HepG2 (cell line): Measurements from ENCODE around the gene C4B. TPM values are rescaled to one million over a fixed set of nuclear protein-coding genes. Genes with fewer than 3 reads are reported as not detected.
A peak's percentile ranks its signal among the peaks of the same experiment; 100 is the strongest.

ENCODE experiments used
- AKAP8 ChIP-seq: sonication (generic); formaldehyde crosslinking; IDR thresholded peaks from 2 replicates; pipeline ENCODE4 v1.5.1; 2020; ENCODE audit warnings: mild to moderate bottlenecking, missing genetic modification reagents
- BCL6 ChIP-seq: IDR thresholded peaks from 2 replicates; pipeline ENCODE4 v1.6.1; 2016; ENCODE audit warnings: missing genetic modification reagents, missing compliant biosample characterization
- ELF1 ChIP-seq: sonication (generic); formaldehyde crosslinking; IDR thresholded peaks from 2 replicates; pipeline ENCODE4 v1.4.0; 2020; ENCODE audit warnings: missing genetic modification reagents
- ISX ChIP-seq: sonication (generic); formaldehyde crosslinking; conservative IDR thresholded peaks from 2 replicates; pipeline ENCODE4 v1.5.0; 2020; ENCODE audit warnings: missing genetic modification reagents
- KDM6A ChIP-seq: IDR thresholded peaks from 2 replicates; pipeline ENCODE4 v1.6.1; 2016; ENCODE audit warnings: low read depth
- KLF15 ChIP-seq: sonication (generic); formaldehyde crosslinking; IDR thresholded peaks from 2 replicates; pipeline ENCODE4 v1.8.1; 2023; ENCODE audit warnings: borderline replicate concordance, mild to moderate bottlenecking, inconsistent platforms, missing genetic modification reagents, mixed read lengths
- MEIS1 ChIP-seq: sonication (generic); formaldehyde crosslinking; IDR thresholded peaks from 2 replicates; pipeline ENCODE4 v1.9.0; 2021; ENCODE audit warnings: mild to moderate bottlenecking, missing genetic modification reagents, moderate library complexity, borderline replicate concordance
- NFE2L2 ChIP-seq: fragments of 150-350 bp; IDR thresholded peaks from 2 replicates; pipeline ENCODE4 v1.6.1; 2014; ENCODE audit warnings: low read length
- PTBP1 ChIP-seq: fragments of 200-400 bp; formaldehyde crosslinking; IDR thresholded peaks from 2 replicates; pipeline ENCODE4 v1.6.1; 2018; ENCODE audit warnings: low read length, low read depth; ENCODE audit not compliant: poor library complexity, severe bottlenecking
- RAD21 ChIP-seq: fragments of 450-650 bp; formaldehyde crosslinking; IDR thresholded peaks from 2 replicates; pipeline ENCODE4 v1.5.0; 2020; ENCODE audit warnings: mild to moderate bottlenecking
- RAD51 ChIP-seq: fragments of 450-650 bp; IDR thresholded peaks from 2 replicates; pipeline ENCODE4 v1.6.1; 2016; ENCODE audit warnings: borderline replicate concordance
- XBP1 ChIP-seq: sonication (generic); formaldehyde crosslinking; IDR thresholded peaks from 2 replicates; pipeline ENCODE4 v1.5.0; 2020; ENCODE audit warnings: missing genetic modification reagents
- ZFP1 ChIP-seq: IDR thresholded peaks from 2 replicates; pipeline ENCODE4 v1.6.1; 2016
- ZFYVE20 ChIP-seq: sonication (generic); formaldehyde crosslinking; IDR thresholded peaks from 2 replicates; pipeline ENCODE4 v1.8.0; 2023; ENCODE audit warnings: low read depth, mild to moderate bottlenecking, moderate library complexity, missing genetic modification reagents, borderline replicate concordance
- ZKSCAN8 ChIP-seq: IDR thresholded peaks from 2 replicates; pipeline ENCODE4 v1.6.1; 2016; ENCODE audit warnings: borderline replicate concordance, missing genetic modification reagents, missing compliant biosample characterization
- ZNF33B ChIP-seq: sonication (generic); formaldehyde crosslinking; IDR thresholded peaks from 2 replicates; pipeline ENCODE4 v1.5.1; 2020; ENCODE audit warnings: mild to moderate bottlenecking, missing genetic modification reagents
- ZNF460 ChIP-seq: sonication (generic); formaldehyde crosslinking; IDR thresholded peaks from 2 replicates; pipeline ENCODE4 v1.5.1; 2020; ENCODE audit warnings: missing genetic modification reagents, mild to moderate bottlenecking, borderline replicate concordance
- ZNF501 ChIP-seq: sonication (generic); formaldehyde crosslinking; IDR thresholded peaks from 2 replicates; pipeline ENCODE4 v1.5.1; 2020; ENCODE audit warnings: mild to moderate bottlenecking, moderate library complexity, missing genetic modification reagents
- ZNF646 ChIP-seq: sonication (generic); formaldehyde crosslinking; IDR thresholded peaks from 2 replicates; pipeline ENCODE4 v1.9.0; 2021; ENCODE audit warnings: mild to moderate bottlenecking, missing genetic modification reagents
- ZNF652 ChIP-seq: IDR thresholded peaks from 2 replicates; pipeline ENCODE4 v1.6.1; 2016; ENCODE audit warnings: low read depth, borderline replicate concordance
- ZNF770 ChIP-seq: sonication (generic); formaldehyde crosslinking; IDR thresholded peaks from 2 replicates; pipeline ENCODE4 v1.5.0; 2020; ENCODE audit warnings: mild to moderate bottlenecking, missing genetic modification reagents
- ZNF788 ChIP-seq: sonication (generic); formaldehyde crosslinking; IDR thresholded peaks from 2 replicates; pipeline ENCODE4 v1.5.0; 2020; ENCODE audit warnings: mild to moderate bottlenecking, missing genetic modification reagents, borderline replicate concordance
- polyA plus RNA-seq, 8 experiments: library from polyadenylated mRNA; depleted of rRNA in 3 of 8; stranded (reverse) in 7 of 8; unstranded in 1 of 8; fragments of >200 nt; fragmentation: Illumina TruSeq in 4 of 8; extraction: Trizol in 4 of 8; gene quantifications; 2 replicates each; pipeline versions ENCODE4 v1.2.1 to v1.2.3, GENCODE V29; 2011 to 2016; ENCODE audit warnings: low read depth in 4 of 8, missing spikeins in 1 of 8, mixed read lengths in 1 of 8; ENCODE audit not compliant: insufficient read depth in 1 of 8
- total RNA-seq, 5 experiments: library from RNA; depleted of rRNA; stranded (reverse); fragments of >200 nt; fragmentation: Illumina TruSeq; extraction: Trizol; gene quantifications; 2 replicates each; pipeline ENCODE4 v1.2.3, GENCODE V29; 2016; ENCODE audit warnings: low read depth in 1 of 5
- TF ChIP-seq, protein P1 (sequence below): IDR thresholded peaks from 2 replicates; pipeline ENCODE4 v1.6.1; 2012; ENCODE audit warnings: inconsistent platforms

Gene C4B
- total and polyA plus RNA-seq, 2 of the 13 experiments (the other 11 are each of a cell fraction or from before 2014, with no cell fraction given), result 167 to 538 TPM

- no peak for TF ChIP-seq ZNF652 (CRISPR knock-in tag)
- TF ChIP-seq KLF15 (CRISPR knock-in tag), result peak; percentile 62; the same call in 1 of the 2 replicates
- TF ChIP-seq ISX (CRISPR knock-in tag), result 0 out of 2 replicates have a peak, but pooled peaks have one; percentile 32
- TF ChIP-seq ZNF460 (CRISPR knock-in tag), result no peak
- TF ChIP-seq ZKSCAN8, result peak; percentile 72; the same call in 1 of the 2 replicates
- TF ChIP-seq ZFP1 (CRISPR knock-in tag), result peak; percentile 64; the same call in 1 of the 2 replicates
- no peak for TF ChIP-seq KDM6A (CRISPR knock-in tag)
- 0 out of 2 replicates have a peak, but pooled peaks have one; percentile 52 for TF ChIP-seq XBP1 (CRISPR knock-in tag)
- TF ChIP-seq NFE2L2, result no peak
- TF ChIP-seq ELF1 (CRISPR knock-in tag), result peak; percentile 98
- TF ChIP-seq BCL6, result peak; percentile 46; the same call in 1 of the 2 replicates
- TF ChIP-seq ZNF788, result peak; percentile 95
- TF ChIP-seq ZNF501, result peak; percentile 98
- TF ChIP-seq RAD21 (CRISPR knock-in tag), result peak; percentile 58
- peak; percentile 77; the same call in 1 of the 2 replicates for TF ChIP-seq ZFYVE20 (CRISPR knock-in tag)
- no peak for TF ChIP-seq RAD51
- no peak; the same call in none of the 2 replicates for TF ChIP-seq MEIS1 (CRISPR knock-in tag)
- no peak for TF ChIP-seq ZNF646 (CRISPR knock-in tag)
- TF ChIP-seq ZNF770 (CRISPR knock-in tag), result no peak
- TF ChIP-seq, protein P1, sequence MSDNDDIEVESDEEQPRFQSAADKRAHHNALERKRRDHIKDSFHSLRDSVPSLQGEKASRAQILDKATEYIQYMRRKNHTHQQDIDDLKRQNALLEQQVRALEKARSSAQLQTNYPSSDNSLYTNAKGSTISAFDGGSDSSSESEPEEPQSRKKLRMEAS, result peak; percentile 92
- TF ChIP-seq ZNF33B (CRISPR knock-in tag), result no peak; the same call in 1 of the 2 replicates
- TF ChIP-seq AKAP8 (CRISPR knock-in tag), result peak; percentile 88
- peak; percentile 15 for TF ChIP-seq PTBP1
Observed at GRCh38 chr6:31971993-31972708, 42.4 kb upstream of the C4B start, which contains the start of gene DXO (continued).
